NCI-H2227 (cell line): ENCODE data around the gene RAD52.

Source experiments
- DNase-seq: peaks from one replicate; lab custom pipeline; 2025; ENCODE audit not compliant: unreplicated experiment; lab: John Stamatoyannopoulos, UW

The RAD52 gene

GRCh38 chr12:916240-916639, 33.3 kb downstream of the RAD52 start:
- no peak for DNase-seq

GRCh38 chr12:915090-915489, 34.4 kb downstream of the RAD52 start:
- no peak for DNase-seq

GRCh38 chr12:913919-914698, 35.4 kb downstream of the RAD52 start:
- DNase-seq, result no peak

- no peak for DNase-seq
Measured at GRCh38 chr12:912466-913235, 36.8 kb downstream of the RAD52 start.

GRCh38 chr12:911191-911826, 38.2 kb downstream of the RAD52 start:
- DNase-seq, result no peak

DNA sequence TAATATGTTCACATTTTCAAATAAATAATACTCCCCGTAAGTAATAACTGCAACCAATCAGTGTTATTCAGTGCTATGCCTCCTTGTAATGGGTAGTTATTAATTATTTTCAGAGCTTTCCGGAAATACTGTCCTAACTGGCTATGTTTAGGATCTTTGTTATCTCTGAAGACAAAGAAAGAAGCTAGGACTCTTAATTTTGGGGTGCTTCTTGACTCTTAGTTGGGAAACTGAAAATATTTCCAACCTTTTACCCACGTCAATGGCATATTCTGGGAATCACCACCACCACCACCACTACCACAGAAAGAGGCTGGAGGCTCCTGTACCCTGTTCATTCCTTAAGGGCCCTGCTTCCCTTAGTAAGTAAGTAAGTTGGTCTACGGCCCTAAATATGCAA, 39.1 kb downstream of the RAD52 start:
- DNase-seq, result no peak

- DNase-seq, result no peak
Measured at GRCh38 chr12:909861-910260, 39.6 kb downstream of the RAD52 start.

GRCh38 chr12:907413-908185, 41.9 kb downstream of the RAD52 start:
- no peak for DNase-seq

GRCh38 chr12:906062-906585, 43.4 kb downstream of the RAD52 start:
- DNase-seq, result no peak

DNA sequence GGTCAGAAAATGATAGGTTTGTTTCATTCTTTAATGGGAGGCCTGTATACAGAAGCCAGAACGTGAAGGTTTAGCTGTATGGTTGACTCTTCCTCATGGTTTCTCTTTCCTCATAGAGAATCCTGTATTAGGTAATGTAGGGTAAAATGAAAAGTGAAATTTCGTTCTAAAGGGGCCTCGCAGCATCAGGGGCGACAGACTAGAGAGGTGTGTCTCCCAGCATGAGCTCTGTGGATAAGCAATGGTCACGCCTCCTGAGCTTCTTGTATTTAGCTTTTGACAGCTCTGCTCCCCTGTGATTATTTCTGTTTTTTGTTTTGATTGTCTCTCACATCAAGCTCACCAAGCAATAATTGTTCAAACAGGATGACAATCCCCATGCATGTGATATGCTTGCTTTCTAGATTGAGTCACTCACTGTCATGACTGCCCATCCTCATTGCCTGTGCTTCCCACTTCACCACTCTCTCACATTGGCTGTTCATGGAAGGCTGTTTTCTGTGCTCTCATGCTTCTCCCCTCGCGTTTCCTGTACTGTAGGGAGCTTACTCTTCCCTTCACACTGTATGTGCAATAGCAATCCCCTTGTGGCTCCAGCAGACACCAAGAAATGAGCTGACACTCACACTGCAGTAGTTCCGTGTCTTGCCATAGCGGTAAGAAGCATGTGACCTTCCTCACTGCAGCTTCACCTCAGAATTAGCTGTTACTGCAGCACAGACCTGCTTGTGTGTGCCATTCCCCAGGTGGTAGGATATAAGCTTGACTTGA, 44.0 kb downstream of the RAD52 start:
- DNase-seq, result no peak

- DNase-seq, result no peak
Measured at GRCh38 chr12:904010-904414, 45.5 kb downstream of the RAD52 start.

DNA sequence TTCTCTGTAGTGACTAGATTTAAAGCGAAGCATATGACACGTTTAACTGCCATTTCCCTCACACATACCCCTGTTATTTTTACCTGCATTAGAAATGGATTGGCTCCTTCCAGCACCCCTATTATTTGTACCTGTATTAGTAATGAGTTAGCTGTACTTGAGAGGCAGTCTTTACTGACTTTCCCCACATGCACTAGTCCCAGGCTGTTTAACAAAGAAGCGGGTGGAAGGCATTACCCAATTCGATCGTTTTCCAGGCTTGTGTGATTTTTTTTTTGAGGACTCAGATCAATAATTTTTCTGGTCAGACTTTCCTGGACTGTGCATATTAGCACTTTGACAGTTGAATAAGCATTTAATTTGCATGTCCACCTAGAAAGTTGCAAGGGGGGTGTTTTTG, 46.4 kb downstream of the RAD52 start:
- DNase-seq, result no peak

GRCh38 chr12:902581-902980, 46.9 kb downstream of the RAD52 start:
- DNase-seq, result no peak

DNA sequence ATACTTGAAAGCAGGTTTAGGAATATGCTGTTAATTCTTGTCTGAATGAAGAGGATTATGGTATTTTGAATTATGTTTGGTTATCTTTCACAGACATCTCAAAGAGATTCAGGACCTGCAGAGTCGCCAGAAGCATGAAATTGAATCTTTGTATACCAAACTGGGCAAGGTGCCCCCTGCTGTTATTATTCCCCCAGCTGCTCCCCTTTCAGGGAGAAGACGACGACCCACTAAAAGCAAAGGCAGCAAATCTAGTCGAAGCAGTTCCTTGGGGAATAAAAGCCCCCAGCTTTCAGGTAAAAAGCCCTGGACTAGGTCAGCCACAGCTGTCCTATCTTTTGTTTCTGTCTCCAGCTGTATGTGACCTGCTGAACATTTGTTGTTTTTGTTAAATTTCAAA, 52.1 kb downstream of the RAD52 start:
- DNase-seq, result no peak

DNA sequence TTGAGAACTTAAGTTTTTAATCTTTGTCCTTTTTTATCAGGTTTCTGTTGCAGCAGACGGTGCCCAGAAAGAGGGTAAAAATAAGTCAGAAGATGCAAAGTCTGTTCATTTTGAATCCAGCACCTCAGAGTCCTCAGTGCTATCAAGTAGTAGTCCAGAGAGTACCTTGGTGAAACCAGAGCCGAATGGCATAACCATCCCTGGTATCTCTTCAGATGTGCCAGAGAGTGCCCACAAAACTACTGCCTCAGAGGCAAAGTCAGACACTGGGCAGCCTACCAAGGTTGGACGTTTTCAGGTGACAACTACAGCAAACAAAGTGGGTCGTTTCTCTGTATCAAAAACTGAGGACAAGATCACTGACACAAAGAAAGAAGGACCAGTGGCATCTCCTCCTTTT, 53.5 kb downstream of the RAD52 start:
- DNase-seq, result no peak

GRCh38 chr12:894226-894625, 55.3 kb downstream of the RAD52 start:
- no peak for DNase-seq

DNA sequence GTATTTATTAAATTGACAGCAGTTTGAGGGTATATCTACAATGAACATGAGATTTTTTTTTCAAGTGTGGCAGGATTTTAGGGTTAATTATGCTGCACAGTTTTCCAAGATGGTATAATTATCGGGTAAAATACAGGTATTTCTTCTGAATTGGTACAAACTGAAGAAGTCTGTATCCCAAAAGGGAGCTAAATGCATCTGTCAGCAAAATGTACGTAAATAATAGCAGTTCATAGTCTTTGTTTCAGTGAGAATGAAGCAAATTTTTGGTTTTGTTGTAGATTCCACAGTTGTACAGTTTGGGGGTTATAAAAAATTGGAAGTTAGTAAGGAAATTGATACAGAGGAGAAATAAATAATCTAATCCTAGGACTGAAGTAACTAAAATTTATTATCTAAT, 63.3 kb downstream of the RAD52 start:
- no peak for DNase-seq

GRCh38 chr12:885701-886100, 63.8 kb downstream of the RAD52 start:
- DNase-seq, result no peak

- DNase-seq, result no peak
Measured at GRCh38 chr12:884746-885414, 64.6 kb downstream of the RAD52 start.

DNA sequence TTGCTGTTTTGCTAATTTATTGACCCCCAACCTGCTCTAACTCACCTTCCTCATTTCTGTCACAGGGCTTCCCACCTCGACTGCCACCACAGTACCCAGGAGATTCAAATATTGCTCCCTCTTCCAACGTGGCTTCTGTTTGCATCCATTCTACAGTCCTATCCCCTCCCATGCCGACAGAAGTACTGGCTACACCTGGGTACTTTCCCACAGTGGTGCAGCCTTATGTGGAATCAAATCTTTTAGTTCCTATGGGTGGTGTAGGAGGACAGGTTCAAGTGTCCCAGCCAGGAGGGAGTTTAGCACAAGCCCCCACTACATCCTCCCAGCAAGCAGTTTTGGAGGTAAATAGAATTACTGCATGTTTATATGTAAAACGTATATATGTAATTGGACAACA, 68.8 kb downstream of the RAD52 start:
- DNase-seq, result no peak
